Fibroblast of lung (primary cell): Measurements from ENCODE around the gene TMEM163. TPM values are rescaled to one million over a fixed set of nuclear protein-coding genes. Genes with fewer than 3 reads are reported as not detected.

ENCODE experiments used
- DNase-seq, 2 donors: peaks; one replicate each; pipeline versions ENCODE4 v3.0.0 to v3.0.0-alpha.2; 2010; ENCODE audit warnings: low read depth in 2 of 2
- H2AFZ ChIP-seq: 2 replicates; pipeline ENCODE4 v1.5.1; 2012; ENCODE audit warnings: low read length, control low read depth, inconsistent platforms
- H3K27ac ChIP-seq: 2 replicates; pipeline ENCODE4 v1.5.1; 2011; ENCODE audit warnings: low read length, control low read depth; ENCODE audit not compliant: insufficient read depth
- H3K27me3 ChIP-seq: 2 replicates; pipeline ENCODE4 v1.5.1; 2011; ENCODE audit warnings: mild to moderate bottlenecking, low read length; ENCODE audit not compliant: control insufficient read depth, insufficient read depth
- H3K36me3 ChIP-seq: 2 replicates; pipeline ENCODE4 v1.5.1; 2011; ENCODE audit warnings: low read length; ENCODE audit not compliant: control insufficient read depth, insufficient read depth
- H3K4me1 ChIP-seq: 2 replicates; pipeline ENCODE4 v1.5.1; 2011; ENCODE audit warnings: low read length; ENCODE audit not compliant: control insufficient read depth, insufficient read depth; ENCODE audit errors: extremely low read depth
- H3K4me2 ChIP-seq: 2 replicates; pipeline ENCODE4 v1.5.1; 2011; ENCODE audit warnings: low read length, control low read depth; ENCODE audit not compliant: insufficient read depth; ENCODE audit errors: extremely low read depth
- H3K4me3 ChIP-seq, 4 experiments: fragments of 200-600 bp in 1 of 4; sonication (generic) in 1 of 4; replicated peaks in 1 of 4; 2 replicates each; pipeline ENCODE4 v1.5.1; 2011 to 2016; ENCODE audit warnings: low read length in 4 of 4, low read depth in 3 of 4, mild to moderate bottlenecking in 3 of 4, control low read depth in 2 of 4, inconsistent platforms in 1 of 4, mixed read lengths in 1 of 4; ENCODE audit not compliant: insufficient read depth in 1 of 4; ENCODE audit errors: control extremely low read depth in 1 of 4
- H3K79me2 ChIP-seq: 2 replicates; pipeline ENCODE4 v1.5.1; 2012; ENCODE audit warnings: mild to moderate bottlenecking, low read length, inconsistent platforms; ENCODE audit not compliant: control insufficient read depth, insufficient read depth
- H3K9ac ChIP-seq: 2 replicates; pipeline ENCODE4 v1.5.1; 2011; ENCODE audit warnings: mild to moderate bottlenecking, low read length, control low read depth; ENCODE audit not compliant: insufficient read depth
- H3K9me3 ChIP-seq: 2 replicates; pipeline ENCODE4 v1.5.1; 2012; ENCODE audit warnings: low read depth, low read length; ENCODE audit not compliant: control insufficient read depth, insufficient read depth
- H4K20me1 ChIP-seq: 2 replicates; pipeline ENCODE4 v1.5.1; 2011; ENCODE audit warnings: low read length; ENCODE audit not compliant: control insufficient read depth, insufficient read depth; ENCODE audit errors: extremely low read depth
- EZH2 ChIP-seq: IDR thresholded peaks from 2 replicates; pipeline ENCODE4 v1.5.1; 2012; ENCODE audit warnings: low read length, control low read depth, mild to moderate bottlenecking; ENCODE audit errors: missing control alignments
- polyA plus RNA-seq, 2 donors: library from polyadenylated mRNA; depleted of rRNA in 1 of 2; stranded (reverse) in 1 of 2; unstranded in 1 of 2; fragments of >200 nt; gene quantifications; 2 replicates each; pipeline ENCODE4 v1.2.1, GENCODE V29; 2011 to 2012; ENCODE audit warnings: missing spikeins in 1 of 2
- total RNA-seq: library from RNA; depleted of rRNA; stranded (reverse); fragments of >200 nt; gene quantifications from 2 replicates; pipeline ENCODE4 v1.2.1, GENCODE V29; 2014
- TF ChIP-seq, protein P1 (sequence below), 2 donors: IDR thresholded peaks in 1 of 2; conservative IDR thresholded peaks in 1 of 2; 1 replicate in 1 of 2; 2 replicates in 1 of 2; pipeline ENCODE4 v1.5.1; 2011 to 2012; ENCODE audit warnings: low read length in 2 of 2, control low read depth in 1 of 2, inconsistent platforms in 1 of 2, low read depth in 1 of 2, mild to moderate bottlenecking in 1 of 2

Gene TMEM163
- total and polyA plus RNA-seq, 2 donors (not counting 1 experiment from before 2014, with no cell fraction given) = under 0.01 to 0.03 TPM

DNA sequence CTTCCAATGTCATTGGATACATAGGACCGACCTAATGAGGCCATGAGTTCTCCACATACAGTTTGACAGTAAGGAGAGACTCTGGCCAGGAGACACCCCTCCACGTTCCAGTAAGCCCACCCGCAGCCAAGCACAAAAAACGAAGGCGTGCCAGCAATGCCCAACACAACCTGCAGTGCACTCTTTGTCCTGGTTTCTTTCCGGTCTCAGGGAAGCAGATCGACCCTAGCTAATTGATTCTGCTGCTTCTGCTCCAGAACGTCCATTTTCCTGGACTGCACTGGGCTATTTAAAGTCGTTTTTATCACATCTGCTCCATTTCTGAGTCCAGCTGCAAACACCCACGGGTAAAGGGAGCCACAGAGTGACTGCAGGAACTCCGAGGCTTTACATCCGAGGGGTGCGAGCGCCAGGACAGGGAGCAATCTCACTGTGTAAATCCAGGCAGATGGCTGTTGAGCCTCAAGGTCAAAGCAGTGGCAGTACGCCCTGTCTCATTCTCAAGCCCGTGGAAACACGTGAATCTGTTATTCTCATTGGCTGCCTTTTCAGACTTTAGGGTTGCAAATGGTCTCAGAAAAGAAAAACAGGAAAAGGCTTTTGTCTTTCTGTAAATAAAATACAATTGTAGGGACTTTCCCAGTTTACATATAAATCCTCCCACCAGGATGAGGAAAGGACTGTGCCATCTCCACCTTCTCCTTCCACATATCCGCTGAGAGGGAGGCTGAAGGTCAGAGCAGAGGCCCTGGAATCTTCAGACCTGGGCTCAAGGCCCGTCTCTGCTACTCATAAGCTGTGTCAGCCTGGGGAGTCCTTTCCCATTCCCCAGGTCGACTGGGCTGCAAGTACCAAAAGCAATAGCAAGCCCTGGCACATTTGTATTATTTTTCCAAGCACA, 40.7 kb downstream of the TMEM163 start:
- no peak overlapping the region for H3K27ac ChIP-seq
- H3K9ac ChIP-seq = no peak overlapping the region
- no peak overlapping the region for H2AFZ ChIP-seq
- H3K4me3 ChIP-seq = no peak overlapping the region
- no peaks in the 10 kb centered on the region for H3K27me3 ChIP-seq
- no peaks in the 10 kb centered on the region for H4K20me1 ChIP-seq
- TF ChIP-seq, protein P1, sequence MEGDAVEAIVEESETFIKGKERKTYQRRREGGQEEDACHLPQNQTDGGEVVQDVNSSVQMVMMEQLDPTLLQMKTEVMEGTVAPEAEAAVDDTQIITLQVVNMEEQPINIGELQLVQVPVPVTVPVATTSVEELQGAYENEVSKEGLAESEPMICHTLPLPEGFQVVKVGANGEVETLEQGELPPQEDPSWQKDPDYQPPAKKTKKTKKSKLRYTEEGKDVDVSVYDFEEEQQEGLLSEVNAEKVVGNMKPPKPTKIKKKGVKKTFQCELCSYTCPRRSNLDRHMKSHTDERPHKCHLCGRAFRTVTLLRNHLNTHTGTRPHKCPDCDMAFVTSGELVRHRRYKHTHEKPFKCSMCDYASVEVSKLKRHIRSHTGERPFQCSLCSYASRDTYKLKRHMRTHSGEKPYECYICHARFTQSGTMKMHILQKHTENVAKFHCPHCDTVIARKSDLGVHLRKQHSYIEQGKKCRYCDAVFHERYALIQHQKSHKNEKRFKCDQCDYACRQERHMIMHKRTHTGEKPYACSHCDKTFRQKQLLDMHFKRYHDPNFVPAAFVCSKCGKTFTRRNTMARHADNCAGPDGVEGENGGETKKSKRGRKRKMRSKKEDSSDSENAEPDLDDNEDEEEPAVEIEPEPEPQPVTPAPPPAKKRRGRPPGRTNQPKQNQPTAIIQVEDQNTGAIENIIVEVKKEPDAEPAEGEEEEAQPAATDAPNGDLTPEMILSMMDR (conservative IDR thresholded peaks at IDR 0.05 in 1 of 2, IDR thresholded peaks at IDR 0.05 in 1 of 2; ENCODE audit: low read depth in 1 of 2, low read length in 2 of 2) = no peak
- TF ChIP-seq EZH2 = no peak
- H3K36me3 ChIP-seq = no peaks in the 10 kb centered on the region
- H3K9me3 ChIP-seq = no peaks in the 10 kb centered on the region
- H3K4me2 ChIP-seq = no peak overlapping the region
- no peaks in the 10 kb centered on the region for H3K4me1 ChIP-seq
- no peak for DNase-seq
- no peaks in the 10 kb centered on the region for H3K79me2 ChIP-seq

DNA sequence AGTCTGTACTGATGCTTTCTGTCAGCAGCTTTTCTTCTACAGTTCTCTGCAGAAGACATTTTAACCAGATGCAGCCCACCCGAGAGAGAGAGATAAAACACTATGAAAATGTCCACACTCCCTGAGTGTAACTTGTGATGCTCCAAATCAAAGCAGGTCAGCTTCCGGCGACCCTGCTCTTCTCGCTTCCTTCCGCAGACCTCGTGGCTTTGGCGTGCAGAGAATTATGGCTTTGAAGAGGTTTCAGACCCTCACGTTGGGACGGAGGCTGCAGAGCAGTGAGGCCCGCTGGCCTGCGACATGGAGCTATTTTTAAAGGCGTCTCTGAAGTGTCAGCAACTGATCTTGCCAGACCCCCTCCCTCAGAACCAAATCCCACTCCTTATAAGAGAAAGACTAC, 41.8 kb downstream of the TMEM163 start:
- H3K27ac ChIP-seq = no peak overlapping the region
- no peaks in the 10 kb centered on the region for H3K9me3 ChIP-seq
- H3K9ac ChIP-seq = no peak overlapping the region
- no peaks in the 10 kb centered on the region for H4K20me1 ChIP-seq
- no peak overlapping the region for H3K4me3 ChIP-seq
- no peaks in the 10 kb centered on the region for H3K79me2 ChIP-seq
- no peak overlapping the region for H2AFZ ChIP-seq
- TF ChIP-seq, protein P1 (conservative IDR thresholded peaks at IDR 0.05 in 1 of 2, IDR thresholded peaks at IDR 0.05 in 1 of 2; ENCODE audit: low read depth in 1 of 2, low read length in 2 of 2) = no peak
- TF ChIP-seq EZH2 = no peak
- DNase-seq = no peak
- H3K4me1 ChIP-seq = no peaks in the 10 kb centered on the region
- no peaks in the 10 kb centered on the region for H3K36me3 ChIP-seq
- H3K4me2 ChIP-seq = no peak overlapping the region
- no peaks in the 10 kb centered on the region for H3K27me3 ChIP-seq

DNA sequence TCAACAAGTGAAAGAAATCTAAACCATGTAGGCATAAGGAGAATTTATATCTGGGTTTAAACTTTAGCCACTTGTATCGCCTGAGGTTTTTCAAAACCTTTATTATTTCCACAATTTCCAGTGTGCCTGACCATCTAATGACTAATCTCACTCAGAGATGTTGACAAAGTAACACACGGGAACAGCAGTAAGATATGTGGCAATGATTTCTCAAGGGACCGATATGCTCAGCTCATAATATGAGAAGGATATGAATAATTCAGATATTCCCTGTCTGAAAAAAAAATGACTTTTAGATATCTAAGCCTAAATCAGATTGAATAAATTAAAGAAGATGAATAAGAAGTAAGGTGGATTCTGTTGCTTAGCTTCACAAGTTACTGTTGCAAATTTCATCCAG, 43.5 kb downstream of the TMEM163 start:
- H3K79me2 ChIP-seq = no peaks in the 10 kb centered on the region
- no peak for TF ChIP-seq EZH2
- TF ChIP-seq, protein P1 (conservative IDR thresholded peaks at IDR 0.05 in 1 of 2, IDR thresholded peaks at IDR 0.05 in 1 of 2; ENCODE audit: low read depth in 1 of 2, low read length in 2 of 2) = no peak
- H4K20me1 ChIP-seq = no peaks in the 10 kb centered on the region
- no peak overlapping the region for H3K4me3 ChIP-seq
- H2AFZ ChIP-seq = no peak overlapping the region
- no peaks in the 10 kb centered on the region for H3K27me3 ChIP-seq
- no peak overlapping the region for H3K9ac ChIP-seq
- no peak overlapping the region for H3K27ac ChIP-seq
- H3K4me2 ChIP-seq = no peak overlapping the region
- no peaks in the 10 kb centered on the region for H3K9me3 ChIP-seq
- DNase-seq = no peak
- no peaks in the 10 kb centered on the region for H3K4me1 ChIP-seq
- H3K36me3 ChIP-seq = no peaks in the 10 kb centered on the region
